GM12873 (cell line): ENCODE data around the gene AMZ1.

Experiments used
- TF ChIP-seq, protein P1 (sequence below): IDR thresholded peaks from 2 replicates; pipeline ENCODE4 v1.5.1; 2012; ENCODE audit warnings: low read depth, mild to moderate bottlenecking, moderate library complexity, low read length, control low read depth; ENCODE audit not compliant: insufficient read depth; ENCODE audit errors: missing control alignments

AMZ1 gene

DNA sequence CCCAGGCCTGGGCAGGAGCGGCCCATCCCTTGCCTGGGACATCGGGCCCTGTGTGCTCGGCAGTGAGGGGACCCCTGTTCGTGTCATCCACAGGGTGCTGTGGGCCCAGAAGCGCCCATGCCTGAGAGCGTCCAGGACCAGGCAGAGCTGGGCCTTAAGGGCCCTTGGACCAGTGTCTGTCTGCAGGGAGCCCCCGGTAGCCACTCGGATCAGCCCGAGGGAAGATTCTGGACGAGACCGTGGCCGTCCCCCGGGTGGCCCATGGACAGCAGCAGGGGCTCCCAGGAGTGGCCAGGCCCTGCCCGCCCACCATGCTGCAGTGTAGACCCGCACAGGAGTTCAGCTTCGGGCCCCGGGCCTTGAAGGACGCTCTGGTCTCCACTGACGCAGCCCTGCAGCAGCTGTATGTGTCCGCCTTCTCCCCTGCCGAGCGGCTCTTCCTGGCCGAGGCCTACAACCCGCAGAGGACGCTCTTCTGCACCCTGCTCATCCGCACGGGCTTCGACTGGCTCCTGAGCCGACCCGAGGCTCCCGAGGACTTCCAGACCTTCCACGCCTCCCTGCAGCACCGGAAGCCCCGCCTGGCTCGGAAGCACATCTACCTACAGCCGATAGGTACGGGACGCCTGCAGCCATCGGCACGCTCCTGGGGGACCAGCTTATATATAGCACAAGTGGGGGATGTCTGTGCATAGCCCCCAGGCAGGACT, 12.3 kb downstream of the AMZ1 start:
- TF ChIP-seq, protein P1, sequence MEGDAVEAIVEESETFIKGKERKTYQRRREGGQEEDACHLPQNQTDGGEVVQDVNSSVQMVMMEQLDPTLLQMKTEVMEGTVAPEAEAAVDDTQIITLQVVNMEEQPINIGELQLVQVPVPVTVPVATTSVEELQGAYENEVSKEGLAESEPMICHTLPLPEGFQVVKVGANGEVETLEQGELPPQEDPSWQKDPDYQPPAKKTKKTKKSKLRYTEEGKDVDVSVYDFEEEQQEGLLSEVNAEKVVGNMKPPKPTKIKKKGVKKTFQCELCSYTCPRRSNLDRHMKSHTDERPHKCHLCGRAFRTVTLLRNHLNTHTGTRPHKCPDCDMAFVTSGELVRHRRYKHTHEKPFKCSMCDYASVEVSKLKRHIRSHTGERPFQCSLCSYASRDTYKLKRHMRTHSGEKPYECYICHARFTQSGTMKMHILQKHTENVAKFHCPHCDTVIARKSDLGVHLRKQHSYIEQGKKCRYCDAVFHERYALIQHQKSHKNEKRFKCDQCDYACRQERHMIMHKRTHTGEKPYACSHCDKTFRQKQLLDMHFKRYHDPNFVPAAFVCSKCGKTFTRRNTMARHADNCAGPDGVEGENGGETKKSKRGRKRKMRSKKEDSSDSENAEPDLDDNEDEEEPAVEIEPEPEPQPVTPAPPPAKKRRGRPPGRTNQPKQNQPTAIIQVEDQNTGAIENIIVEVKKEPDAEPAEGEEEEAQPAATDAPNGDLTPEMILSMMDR, result no peak

DNA sequence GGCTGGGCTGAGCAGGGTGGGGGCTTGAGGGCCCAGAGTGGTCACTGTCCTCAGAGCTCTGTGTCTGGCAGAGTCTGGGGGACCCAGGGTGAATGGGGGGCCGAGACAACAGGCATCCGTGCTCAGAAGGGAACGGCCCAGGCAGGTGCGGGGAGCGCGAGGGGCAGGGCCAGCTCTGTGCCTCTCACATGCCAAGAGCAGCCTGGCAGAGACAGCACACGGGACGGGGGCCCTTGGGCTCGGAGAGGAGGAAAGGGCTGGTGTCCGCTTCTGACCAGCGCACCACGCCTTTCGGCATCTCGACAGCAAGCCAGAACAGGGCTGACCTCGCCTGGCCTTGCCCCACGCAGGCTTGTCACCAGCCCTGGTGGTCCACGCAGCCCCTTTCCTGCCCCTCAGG, 13.4 kb downstream of the AMZ1 start:
- TF ChIP-seq, protein P1, result no peak

DNA sequence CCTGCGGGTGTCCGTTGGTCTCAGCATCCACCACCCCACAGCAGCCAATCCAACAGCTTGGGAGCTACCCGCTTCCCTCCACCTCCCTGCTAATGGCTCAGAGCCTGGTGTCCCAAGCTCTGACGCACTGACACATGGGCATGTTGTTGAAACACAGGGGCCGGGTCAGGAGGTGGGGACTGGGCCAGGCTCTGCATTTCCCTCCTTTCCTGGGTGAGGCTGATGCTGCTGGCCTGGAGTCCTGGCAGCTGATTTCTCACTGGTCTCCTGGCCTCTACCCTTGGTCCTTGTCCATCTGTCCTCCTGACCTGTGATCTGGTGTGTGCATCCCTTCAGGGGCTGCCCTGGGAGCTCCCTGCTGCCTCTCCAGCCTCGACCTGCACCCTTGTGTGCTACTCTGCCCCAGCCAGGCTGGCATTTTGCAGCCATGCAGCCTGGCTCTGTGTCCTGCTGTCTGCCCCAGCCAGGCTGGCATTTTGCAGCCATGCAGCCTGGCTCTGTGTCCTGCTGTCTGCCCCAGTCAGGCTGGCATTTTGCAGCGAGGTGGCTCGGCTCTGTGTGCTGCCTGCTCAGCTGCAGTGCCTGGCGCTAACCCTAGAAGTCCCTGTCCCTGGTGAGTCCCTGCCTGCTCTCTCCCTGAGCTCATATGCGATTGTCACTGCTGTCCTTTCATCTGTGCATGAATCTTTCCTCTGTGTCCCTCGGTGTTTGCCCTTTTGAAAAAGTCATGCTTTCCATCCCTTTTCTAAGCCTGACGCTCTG, 14.0 kb downstream of the AMZ1 start:
- TF ChIP-seq, protein P1, result no peak

DNA sequence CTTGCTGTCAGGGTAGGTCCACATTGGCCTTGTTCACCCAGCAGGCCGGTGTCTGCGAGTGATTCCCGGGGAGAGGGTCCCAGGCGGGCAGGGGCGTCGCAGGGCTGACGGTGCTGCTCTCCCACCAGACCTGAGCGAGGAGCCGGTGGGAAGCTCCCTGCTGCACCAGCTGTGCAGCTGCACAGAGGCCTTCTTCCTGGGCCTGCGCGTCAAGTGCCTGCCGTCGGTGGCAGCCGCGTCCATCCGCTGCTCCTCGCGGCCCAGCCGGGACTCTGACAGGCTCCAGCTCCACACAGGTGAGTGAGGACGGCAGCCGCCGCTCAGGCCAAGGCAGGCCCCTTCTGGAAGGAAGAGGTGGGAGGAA, 14.6 kb downstream of the AMZ1 start:
- TF ChIP-seq, protein P1, result no peak

DNA sequence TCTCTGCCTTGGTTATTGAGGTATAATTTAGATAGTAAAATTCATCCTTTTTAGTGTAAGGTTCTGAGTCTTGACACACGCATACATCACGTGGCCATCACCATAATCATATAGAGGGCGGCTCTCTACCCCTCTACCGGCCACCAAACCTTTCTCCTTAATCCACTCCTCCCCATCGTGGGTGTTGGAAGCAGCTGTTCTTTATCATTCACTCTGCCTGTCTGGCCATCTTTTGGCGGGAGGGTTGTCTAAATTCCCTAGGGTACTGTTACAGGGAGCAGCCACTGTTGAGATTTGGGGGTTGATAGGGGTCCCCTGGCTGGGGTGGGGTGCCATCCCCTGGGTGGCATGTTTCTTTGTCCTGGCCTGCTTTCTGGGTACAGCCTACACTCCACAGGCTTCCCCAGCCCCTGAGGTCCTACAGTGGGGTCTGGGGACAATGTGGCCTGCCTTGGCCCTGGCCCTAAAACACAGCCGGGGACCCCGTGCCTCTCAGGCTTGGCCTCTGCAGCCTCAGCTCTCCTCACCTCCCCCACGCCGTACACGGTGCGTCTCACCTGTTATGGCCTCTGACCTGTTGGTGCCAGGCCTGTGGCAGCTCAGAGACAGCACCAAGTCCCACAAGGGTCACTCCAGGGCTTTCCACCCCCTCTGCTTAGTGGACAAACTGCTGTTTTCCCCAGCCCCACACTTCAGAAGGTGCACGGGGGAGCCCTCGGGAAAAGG, 17.5 kb downstream of the AMZ1 start:
- TF ChIP-seq, protein P1, result no peak

DNA sequence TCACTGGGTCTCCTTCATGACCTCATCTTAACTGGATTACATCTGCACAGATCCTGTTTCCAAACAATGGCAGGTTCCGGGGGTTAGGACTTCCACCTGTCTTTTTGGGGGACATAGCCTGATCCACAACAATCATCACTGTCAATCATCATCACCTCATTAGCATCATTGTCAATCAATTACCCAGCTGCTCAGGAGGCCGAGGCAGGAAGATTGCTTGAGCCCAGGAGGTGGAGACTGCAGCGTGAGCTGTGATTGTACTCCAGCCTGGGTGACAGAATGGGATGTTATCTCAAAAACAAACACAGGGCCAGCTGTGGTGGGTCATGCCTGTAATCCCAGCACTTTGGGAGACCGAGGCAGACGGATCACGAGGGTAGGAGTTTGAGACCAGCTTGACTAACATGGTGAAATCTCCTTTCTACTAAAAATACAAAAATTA, 18.7 kb downstream of the AMZ1 start:
- TF ChIP-seq, protein P1, result no peak

DNA sequence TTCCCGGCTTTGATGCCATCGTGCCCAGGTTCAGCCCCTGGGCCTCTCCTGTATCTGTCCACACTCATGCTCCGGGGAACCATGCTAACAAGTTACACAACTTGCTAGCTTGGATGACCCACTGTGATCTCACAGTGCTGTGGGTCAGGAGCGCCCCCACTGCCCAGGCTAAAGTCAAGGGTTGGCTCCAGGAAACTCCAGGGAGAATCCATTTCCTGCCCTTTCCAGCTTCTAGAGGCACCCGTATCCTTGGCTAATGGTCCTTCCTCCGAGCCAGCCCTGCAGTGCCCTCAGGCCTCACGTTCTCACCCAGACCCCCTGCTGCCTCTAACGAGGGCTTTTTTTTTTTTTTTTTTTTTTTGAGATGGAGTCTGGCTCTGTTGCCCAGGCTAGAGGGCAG, 19.5 kb downstream of the AMZ1 start:
- TF ChIP-seq, protein P1, result no peak
